HG02610 (cell line): ENCODE results near the gene CPNE8.

Source experiments
- ATAC-seq: cut with Tn5 transposase; IDR thresholded peaks from one replicate; pipeline ENCODE4 v1.9.1; 2021; ENCODE audit warnings: mild to moderate bottlenecking, moderate library complexity; ENCODE audit not compliant: unreplicated experiment

CPNE8 gene

GRCh38 chr12:38838056-38838850 is 67.1 kb downstream of the CPNE8 start:
- no peak for ATAC-seq

GRCh38 chr12:38831715-38832114 is 73.7 kb downstream of the CPNE8 start:
- ATAC-seq: no peak

GRCh38 chr12:38825006-38825405 is 80.4 kb downstream of the CPNE8 start:
- no peak for ATAC-seq

GRCh38 chr12:38823738-38824137 is 81.7 kb downstream of the CPNE8 start:
- no peak for ATAC-seq

GRCh38 chr12:38823314-38823713 is 82.1 kb downstream of the CPNE8 start:
- ATAC-seq: no peak

GRCh38 chr12:38817942-38818341 is 87.4 kb downstream of the CPNE8 start:
- ATAC-seq: no peak

- no peak for ATAC-seq
Observed at GRCh38 chr12:38813923-38814322, 91.5 kb downstream of the CPNE8 start.

GRCh38 chr12:38811814-38812356 is 93.5 kb downstream of the CPNE8 start:
- no peak for ATAC-seq

- ATAC-seq: no peak
Observed at GRCh38 chr12:38809832-38810231, 95.6 kb downstream of the CPNE8 start.

GRCh38 chr12:38788106-38788505 is 117.3 kb downstream of the CPNE8 start:
- ATAC-seq: no peak

- no peak for ATAC-seq
Observed at GRCh38 chr12:38785381-38785780, 120.0 kb downstream of the CPNE8 start.

- ATAC-seq: no peak
Observed at GRCh38 chr12:38783304-38783703, 122.1 kb downstream of the CPNE8 start.

GRCh38 chr12:38782359-38782758 is 123.0 kb downstream of the CPNE8 start:
- peak; percentile 56 for ATAC-seq

GRCh38 chr12:38776647-38777046 is 128.7 kb downstream of the CPNE8 start:
- no peak for ATAC-seq

- ATAC-seq: peak; percentile 96
Observed at GRCh38 chr12:38775457-38775856, 129.9 kb downstream of the CPNE8 start.

GRCh38 chr12:38772437-38772836 is 133.0 kb downstream of the CPNE8 start:
- ATAC-seq: no peak

- ATAC-seq: peak; percentile 69
Observed at GRCh38 chr12:38771871-38772270, 133.5 kb downstream of the CPNE8 start.

GRCh38 chr12:38761636-38762342 is 143.6 kb downstream of the CPNE8 start:
- ATAC-seq: no peak

GRCh38 chr12:38761111-38761510 is 144.3 kb downstream of the CPNE8 start:
- ATAC-seq: no peak

GRCh38 chr12:38759621-38760020 is 145.8 kb downstream of the CPNE8 start:
- no peak for ATAC-seq

- ATAC-seq: no peak
Observed at GRCh38 chr12:38746744-38747143, 158.6 kb downstream of the CPNE8 start.

- no peak for ATAC-seq
Observed at GRCh38 chr12:38745601-38746000, 159.8 kb downstream of the CPNE8 start.
